GM12874 (cell line): ENCODE results near the gene EFHD1.

Experiments
- TF ChIP-seq, protein P1 (sequence below): IDR thresholded peaks from 2 replicates; pipeline ENCODE4 v1.5.1; 2011; ENCODE audit warnings: low read depth, mild to moderate bottlenecking, control low read depth, low read length, moderate library complexity; ENCODE audit not compliant: insufficient read depth

Gene EFHD1

DNA sequence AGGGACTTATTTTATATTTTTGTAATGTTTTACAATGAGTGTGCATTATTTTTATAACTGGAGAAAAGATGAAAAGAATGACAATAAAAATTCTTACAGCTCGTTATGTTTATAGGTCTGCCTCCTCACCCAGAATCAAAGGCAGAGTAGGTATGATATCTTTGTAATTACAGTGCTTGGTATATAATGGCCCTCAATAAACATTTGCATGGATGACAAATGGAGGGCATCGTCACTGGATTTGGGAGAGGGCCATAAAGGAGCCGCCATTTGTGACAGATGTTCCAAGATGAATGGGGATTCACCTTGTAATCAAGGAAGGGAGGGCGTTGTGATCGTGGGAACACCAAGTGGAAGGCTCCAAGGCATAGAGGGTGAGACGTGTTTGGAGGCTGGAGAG, 41.1 kb downstream of the EFHD1 start:
- TF ChIP-seq, protein P1, sequence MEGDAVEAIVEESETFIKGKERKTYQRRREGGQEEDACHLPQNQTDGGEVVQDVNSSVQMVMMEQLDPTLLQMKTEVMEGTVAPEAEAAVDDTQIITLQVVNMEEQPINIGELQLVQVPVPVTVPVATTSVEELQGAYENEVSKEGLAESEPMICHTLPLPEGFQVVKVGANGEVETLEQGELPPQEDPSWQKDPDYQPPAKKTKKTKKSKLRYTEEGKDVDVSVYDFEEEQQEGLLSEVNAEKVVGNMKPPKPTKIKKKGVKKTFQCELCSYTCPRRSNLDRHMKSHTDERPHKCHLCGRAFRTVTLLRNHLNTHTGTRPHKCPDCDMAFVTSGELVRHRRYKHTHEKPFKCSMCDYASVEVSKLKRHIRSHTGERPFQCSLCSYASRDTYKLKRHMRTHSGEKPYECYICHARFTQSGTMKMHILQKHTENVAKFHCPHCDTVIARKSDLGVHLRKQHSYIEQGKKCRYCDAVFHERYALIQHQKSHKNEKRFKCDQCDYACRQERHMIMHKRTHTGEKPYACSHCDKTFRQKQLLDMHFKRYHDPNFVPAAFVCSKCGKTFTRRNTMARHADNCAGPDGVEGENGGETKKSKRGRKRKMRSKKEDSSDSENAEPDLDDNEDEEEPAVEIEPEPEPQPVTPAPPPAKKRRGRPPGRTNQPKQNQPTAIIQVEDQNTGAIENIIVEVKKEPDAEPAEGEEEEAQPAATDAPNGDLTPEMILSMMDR: no peak

DNA sequence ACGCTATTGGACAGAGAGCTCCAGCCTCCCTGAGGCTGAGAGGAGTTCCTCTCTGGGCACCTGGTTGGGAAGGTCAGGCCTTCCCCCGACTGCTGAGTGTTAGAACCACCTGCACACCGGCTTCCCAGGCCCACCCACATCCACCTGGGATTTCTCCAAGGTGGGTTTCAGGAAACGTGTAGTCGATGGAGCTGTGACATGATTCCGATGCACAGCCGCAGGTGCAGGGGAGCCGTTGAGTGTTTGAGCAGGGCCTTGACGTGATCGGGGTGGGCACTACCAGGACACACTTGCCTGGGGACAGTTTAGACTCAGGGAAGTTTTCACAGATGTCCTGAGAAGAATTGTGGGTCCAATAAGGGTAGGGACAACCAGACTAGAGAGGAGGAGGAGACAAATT, 42.0 kb downstream of the EFHD1 start:
- TF ChIP-seq, protein P1: no peak

DNA sequence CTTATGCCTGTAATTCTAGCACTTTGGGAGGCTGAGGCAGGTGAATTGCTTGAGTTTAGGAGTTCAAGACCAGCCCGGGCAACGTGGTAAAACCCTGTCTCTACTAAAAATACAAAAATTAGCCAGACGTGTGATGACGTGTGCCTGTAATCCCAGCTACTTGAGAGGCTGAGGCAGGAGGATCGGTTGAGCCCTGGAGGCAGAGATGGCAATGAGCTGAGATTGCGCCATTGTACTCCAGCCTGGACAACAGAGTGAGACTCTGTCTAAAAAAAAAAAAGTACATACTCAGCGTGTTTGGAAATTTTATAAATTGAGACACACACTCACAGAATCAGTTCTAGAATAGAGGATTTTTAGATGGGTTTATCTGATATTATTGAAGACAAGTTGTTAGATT, 46.6 kb downstream of the EFHD1 start:
- TF ChIP-seq, protein P1: no peak

DNA sequence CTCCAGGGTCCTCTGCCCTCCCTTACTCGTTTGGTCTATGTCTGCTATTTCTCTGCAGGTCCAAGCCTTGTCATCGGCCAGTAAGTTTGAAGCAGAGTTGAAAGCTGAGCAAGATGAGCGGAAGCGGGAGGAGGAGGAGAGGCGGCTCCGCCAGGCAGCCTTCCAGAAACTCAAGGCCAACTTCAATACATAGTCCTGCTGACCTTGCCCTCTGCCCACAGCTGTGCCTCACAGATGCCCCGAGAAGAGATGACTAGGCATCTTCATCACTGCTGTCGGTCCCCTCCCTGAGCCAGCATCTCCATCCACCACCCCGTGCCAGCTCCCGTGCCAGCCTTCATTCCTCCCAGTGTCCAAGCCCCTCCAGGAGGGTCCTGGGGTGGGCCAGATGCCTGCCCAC, 48.1 kb downstream of the EFHD1 start:
- TF ChIP-seq, protein P1: no peak

DNA sequence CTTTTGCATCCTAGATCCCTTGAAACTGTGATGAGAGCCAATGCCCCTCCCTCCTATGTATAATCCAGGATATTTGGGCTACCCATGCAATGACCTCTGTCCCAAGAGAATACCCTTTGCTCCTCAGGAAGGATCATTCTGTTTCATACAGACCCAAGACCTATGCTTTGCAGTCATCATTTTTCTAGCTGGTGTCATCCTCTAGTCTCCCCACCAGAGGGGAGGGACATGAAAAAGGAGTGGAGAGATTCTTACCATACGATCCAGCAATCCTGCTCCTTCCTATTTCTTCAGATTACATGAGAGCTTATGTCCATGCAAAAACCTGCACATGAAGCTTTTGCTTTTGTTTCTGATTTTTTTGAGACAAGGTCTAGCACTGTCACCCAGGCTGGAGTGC, 50.0 kb downstream of the EFHD1 start:
- TF ChIP-seq, protein P1: no peak

DNA sequence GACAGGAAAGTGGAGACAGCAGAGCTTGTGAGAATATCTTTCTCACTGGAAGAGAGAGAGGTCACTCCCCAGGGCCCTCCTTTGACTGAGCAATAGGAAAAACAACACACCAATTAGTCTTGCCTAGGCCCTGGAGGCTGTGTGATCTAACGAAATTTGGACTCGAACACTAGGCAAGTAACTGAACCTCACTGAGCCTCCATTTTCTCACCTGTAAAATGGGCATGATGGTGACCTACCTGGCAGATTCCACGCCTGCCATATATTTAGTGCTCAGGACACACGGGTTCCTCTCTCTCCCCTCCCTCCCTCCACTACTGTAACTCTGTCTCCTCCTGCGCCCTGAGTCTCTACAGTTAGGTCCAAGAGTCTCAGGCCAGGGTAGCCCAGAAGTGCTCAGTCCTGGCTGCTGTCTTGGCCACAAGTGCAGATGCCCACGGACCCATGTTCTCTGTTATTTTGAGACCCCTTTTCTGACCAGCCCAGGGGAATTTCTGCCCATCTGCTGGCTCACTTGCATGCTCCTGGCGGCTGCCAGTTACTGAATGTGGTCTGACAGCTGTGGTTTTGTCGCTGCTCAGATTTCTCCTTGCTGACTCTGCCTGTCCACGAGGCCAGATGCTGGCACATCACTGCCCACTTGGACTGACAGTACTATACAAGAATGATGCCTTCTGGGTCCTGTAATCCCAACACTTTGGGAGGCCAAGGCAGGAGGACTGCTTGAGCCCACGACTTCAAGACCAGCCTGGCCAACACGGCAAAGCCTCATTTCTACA, 54.2 kb downstream of the EFHD1 start:
- TF ChIP-seq, protein P1: no peak

DNA sequence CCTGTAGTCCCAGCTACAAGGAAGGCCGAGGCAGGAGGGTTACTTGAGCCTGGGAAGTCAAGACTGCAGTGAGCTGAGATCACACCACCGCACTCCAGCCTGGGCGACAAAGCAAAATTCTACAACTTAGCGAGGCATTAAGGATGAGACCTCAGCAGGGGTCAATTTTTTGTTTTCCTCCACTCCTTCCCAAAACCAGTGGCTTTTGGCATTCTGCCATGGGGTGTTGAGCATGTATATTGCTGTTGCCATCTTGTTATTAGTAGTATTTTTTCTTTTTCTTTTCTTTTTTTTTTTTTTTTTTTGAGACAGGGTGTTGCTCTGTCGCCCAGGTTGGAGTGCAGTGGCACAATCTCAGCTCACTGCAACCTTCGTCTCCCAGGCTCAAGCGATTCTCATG, 54.8 kb downstream of the EFHD1 start:
- TF ChIP-seq, protein P1: no peak
